Caco-2 (cell line): Measurements from ENCODE around the gene SLC2A4RG. TPM values are rescaled to one million over a fixed set of nuclear protein-coding genes. Genes with fewer than 3 reads are reported as not detected.
A peak's percentile ranks its signal among the peaks of the same experiment; 100 is the strongest.

Source experiments
- BruUV-seq: library from RNA; stranded (reverse); fragments of 400-500 nt; replicated peaks from 2 replicates; lab custom pipeline; 2021; lab: Mats Ljungman, UMichigan
- CTCF ChIA-PET: fragments of 300-600 bp; sonication (Branson Sonifier 250); formaldehyde crosslinking; loops from one replicate; lab custom pipeline; 2022; ENCODE audit warnings: antibody characterized with exemption; lab: Charles Lee
- POLR2A ChIA-PET: fragments of 300-600 bp; sonication (Branson Sonifier 250); formaldehyde crosslinking; loops from one replicate; lab custom pipeline; 2022; ENCODE audit warnings: antibody characterized with exemption; lab: Charles Lee
- DNase-seq, 2 experiments: peaks; one replicate each; pipeline versions ENCODE4 v3.0.0 to v3.0.0-alpha.2; 2020 to 2022
- H3K27me3 ChIP-seq: replicated peaks from 2 replicates; pipeline ENCODE4 v1.6.0; 2011; ENCODE audit warnings: low read length; ENCODE audit not compliant: control insufficient read depth, insufficient read depth
- H3K36me3 ChIP-seq: 2 replicates; pipeline ENCODE4 v1.5.1; 2011; ENCODE audit warnings: low read length; ENCODE audit not compliant: control insufficient read depth, insufficient read depth
- H3K4me1 ChIP-seq: fragments of 250-450 bp; sonication (Bioruptor Pico); 2 replicates; pipeline ENCODE4 v1.5.1; 2020; ENCODE audit warnings: mild to moderate bottlenecking
- H3K4me3 ChIP-seq: 2 replicates; pipeline ENCODE4 v1.5.1; 2011; ENCODE audit warnings: low read depth, mild to moderate bottlenecking, control low read depth, low read length
- H3K9me3 ChIP-seq: fragments of 250-450 bp; sonication (Bioruptor Pico); 2 replicates; pipeline ENCODE4 v1.5.1; 2020; ENCODE audit warnings: mild to moderate bottlenecking, moderate library complexity
- H3K27ac Mint-ChIP-seq: one replicate; pipeline ENCODE4 v1.8.0; 2022; ENCODE audit warnings: mixed read lengths; ENCODE audit not compliant: unreplicated experiment
- H3K27me3 Mint-ChIP-seq: one replicate; pipeline ENCODE4 v1.8.0; 2022; ENCODE audit warnings: mixed read lengths; ENCODE audit not compliant: insufficient read depth, unreplicated experiment
- H3K36me3 Mint-ChIP-seq: one replicate; pipeline ENCODE4 v1.8.0; 2022; ENCODE audit warnings: mild to moderate bottlenecking, mixed read lengths; ENCODE audit not compliant: insufficient read depth, unreplicated experiment
- H3K4me1 Mint-ChIP-seq: one replicate; pipeline ENCODE4 v1.8.0; 2022; ENCODE audit warnings: low read depth, mixed read lengths; ENCODE audit not compliant: unreplicated experiment
- H3K4me3 Mint-ChIP-seq: one replicate; pipeline ENCODE4 v1.8.0; 2022; ENCODE audit warnings: mild to moderate bottlenecking, moderate library complexity, mixed read lengths; ENCODE audit not compliant: unreplicated experiment
- H3K9me3 Mint-ChIP-seq: one replicate; pipeline ENCODE4 v1.8.0; 2022; ENCODE audit warnings: mixed read lengths; ENCODE audit not compliant: unreplicated experiment
- intact Hi-C: fragments of 100-400 bp; cut with micrococcal nuclease; formaldehyde crosslinking; loops from one replicate; pipeline ENCODE4 v1.10.0; 2022; ENCODE audit not compliant: unreplicated experiment
- total RNA-seq: library from RNA; stranded (reverse); gene quantifications from 2 replicates; pipeline ENCODE4 v1.2.3, GENCODE V29; 2022
- TF ChIP-seq, protein P1 (sequence below), 2 experiments: fragments of 200-600 bp in 1 of 2; IDR thresholded peaks; 1 replicate in 1 of 2; 2 replicates in 1 of 2; pipeline versions ENCODE4 v1.5.1 to v1.8.0; 2011 to 2022; ENCODE audit warnings: antibody characterized with exemption in 1 of 2, control low read depth in 1 of 2, inconsistent platforms in 1 of 2, low read depth in 1 of 2, low read length in 1 of 2, mild to moderate bottlenecking in 1 of 2, moderate library complexity in 1 of 2; ENCODE audit not compliant: insufficient read depth in 1 of 2, severe bottlenecking in 1 of 2, unreplicated experiment in 1 of 2

SLC2A4RG gene
- total RNA-seq, 1 experiment from 2014 or later, result 234 TPM

- TF ChIP-seq, protein P1, sequence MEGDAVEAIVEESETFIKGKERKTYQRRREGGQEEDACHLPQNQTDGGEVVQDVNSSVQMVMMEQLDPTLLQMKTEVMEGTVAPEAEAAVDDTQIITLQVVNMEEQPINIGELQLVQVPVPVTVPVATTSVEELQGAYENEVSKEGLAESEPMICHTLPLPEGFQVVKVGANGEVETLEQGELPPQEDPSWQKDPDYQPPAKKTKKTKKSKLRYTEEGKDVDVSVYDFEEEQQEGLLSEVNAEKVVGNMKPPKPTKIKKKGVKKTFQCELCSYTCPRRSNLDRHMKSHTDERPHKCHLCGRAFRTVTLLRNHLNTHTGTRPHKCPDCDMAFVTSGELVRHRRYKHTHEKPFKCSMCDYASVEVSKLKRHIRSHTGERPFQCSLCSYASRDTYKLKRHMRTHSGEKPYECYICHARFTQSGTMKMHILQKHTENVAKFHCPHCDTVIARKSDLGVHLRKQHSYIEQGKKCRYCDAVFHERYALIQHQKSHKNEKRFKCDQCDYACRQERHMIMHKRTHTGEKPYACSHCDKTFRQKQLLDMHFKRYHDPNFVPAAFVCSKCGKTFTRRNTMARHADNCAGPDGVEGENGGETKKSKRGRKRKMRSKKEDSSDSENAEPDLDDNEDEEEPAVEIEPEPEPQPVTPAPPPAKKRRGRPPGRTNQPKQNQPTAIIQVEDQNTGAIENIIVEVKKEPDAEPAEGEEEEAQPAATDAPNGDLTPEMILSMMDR (IDR thresholded peaks at IDR 0.05; ENCODE audit: insufficient read depth in 1 of 2, low read depth in 1 of 2, low read length in 1 of 2, severe bottlenecking in 1 of 2, unreplicated experiment in 1 of 2), result no peak
- intact Hi-C loops, result no loop called here
- Histone ChIP-seq H3K4me3 (no peak overlapping the region), H3K36me3 (no peaks in the 10 kb centered on the region; the same call in 1 of the 2 replicates), H3K27me3 (no peaks in the 10 kb centered on the region), H3K4me1 (peaks cover 26% of the 10 kb centered on the region), H3K9me3 (peaks cover 3% of the 10 kb centered on the region; the same call in 1 of the 2 replicates)
- POLR2A ChIA-PET, result interaction anchor here (1.7 kb wide), 1 partner anchor 13 kb away, joined by 7 read pairs; the partner anchor contains the start of genes ARFRP1 and ZGPAT
- Mint-ChIP-seq H3K4me1 (peaks cover 11% of the 10 kb centered on the region), H3K9me3 (no peaks in the 10 kb centered on the region), H3K27ac (peak overlapping the region; percentile 94), H3K36me3 (peaks cover 97% of the 10 kb centered on the region), H3K4me3 (peak overlapping the region; percentile 66), H3K27me3 (peaks cover 2% of the 10 kb centered on the region)
- DNase-seq, result peak; percentile 39 to 45
- CTCF ChIA-PET, result interaction anchor here (1.0 to 1.4 kb wide), 2 partner anchors 12 to 156 kb away, joined by 3 to 4 read pairs; partner anchors contain the start of genes ARFRP1 and ZGPAT
- BruUV-seq, result no TSS peak
Observed at GRCh38 chr20:63695424-63696305, 43.9 kb upstream of the SLC2A4RG start.

DNA sequence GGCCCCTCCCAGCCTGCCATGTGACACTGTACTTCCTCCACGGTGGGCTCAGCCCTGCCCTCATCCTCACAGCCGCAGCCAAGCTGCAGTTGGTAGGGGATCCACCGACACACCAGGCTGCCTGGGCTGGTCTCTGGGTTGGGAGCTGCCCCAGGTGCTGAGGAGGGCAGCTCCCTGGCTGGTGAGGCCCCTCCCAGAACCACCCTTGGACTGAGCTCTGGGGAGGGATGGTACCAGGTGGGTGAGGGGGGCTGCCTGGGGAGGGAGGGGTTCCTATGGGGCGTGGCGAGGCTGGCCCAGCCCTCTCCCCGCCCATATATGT lies 43.3 kb upstream of the SLC2A4RG start:
- no peak overlapping the region for H3K4me3 ChIP-seq
- Mint-ChIP-seq H3K27ac (peak overlapping the region; percentile 94), H3K4me1 (peaks cover 11% of the 10 kb centered on the region), H3K36me3 (peaks cover 100% of the 10 kb centered on the region), H3K9me3 (no peaks in the 10 kb centered on the region), H3K4me3 (peak overlapping the region; percentile 66), H3K27me3 (peaks cover 2% of the 10 kb centered on the region)
- ChIA-PET CTCF (interaction anchor here (1.0 to 1.4 kb wide), 2 partner anchors 12 to 157 kb away, joined by 3 to 4 read pairs; partner anchors contain the start of genes ARFRP1 and ZGPAT), POLR2A (interaction anchor here (1.7 kb wide), 1 partner anchor 12 kb away, joined by 7 read pairs; the partner anchor contains the start of genes ARFRP1 and ZGPAT)
- H3K27me3 ChIP-seq, result no peaks in the 10 kb centered on the region
- no peaks in the 10 kb centered on the region; the same call in 1 of the 2 replicates for H3K36me3 ChIP-seq
- TF ChIP-seq, protein P1 (IDR thresholded peaks at IDR 0.05; ENCODE audit: insufficient read depth in 1 of 2, low read depth in 1 of 2, low read length in 1 of 2, severe bottlenecking in 1 of 2, unreplicated experiment in 1 of 2), result no peak
- DNase-seq, result peak in 1 of 2 experiments; percentile 78
- H3K9me3 ChIP-seq, result peaks cover 3% of the 10 kb centered on the region; the same call in 1 of the 2 replicates
- BruUV-seq, result no TSS peak
- H3K4me1 ChIP-seq, result peaks cover 26% of the 10 kb centered on the region
- intact Hi-C loops, result no loop called here

- Mint-ChIP-seq H3K4me3 (peak within 1 kb of the TSS; percentile 66), H3K27ac (peak within 1 kb of the TSS; percentile 94), H3K9me3 (no peaks in the 10 kb centered on the region), H3K27me3 (peaks cover 2% of the 10 kb centered on the region), H3K4me1 (peaks cover 11% of the 10 kb centered on the region), H3K36me3 (peaks cover 100% of the 10 kb centered on the region)
- H3K27me3 ChIP-seq, result no peaks in the 10 kb centered on the region
- no TSS peak for BruUV-seq
- H3K9me3 ChIP-seq, result peaks cover 3% of the 10 kb centered on the region; the same call in 1 of the 2 replicates
- intact Hi-C loops, result no loop called here
- ChIA-PET POLR2A (interaction anchor here (0.6 to 1.7 kb wide), 2 partner anchors 12 to 159 kb away, joined by 3 to 7 read pairs; partner anchors contain the start of genes ARFRP1, PTK6 and ZGPAT), CTCF (interaction anchor here (1.4 kb wide), 1 partner anchor 157 kb away, joined by 4 read pairs; no protein-coding TSS in a partner anchor)
- H3K4me1 ChIP-seq, result peaks cover 26% of the 10 kb centered on the region
- TF ChIP-seq, protein P1 (IDR thresholded peaks at IDR 0.05; ENCODE audit: insufficient read depth in 1 of 2, low read depth in 1 of 2, low read length in 1 of 2, severe bottlenecking in 1 of 2, unreplicated experiment in 1 of 2), result no peak
- peak; percentile 62 to 63 for DNase-seq
- no peak within 1 kb of the TSS for H3K4me3 ChIP-seq
- H3K36me3 ChIP-seq, result no peaks in the 10 kb centered on the region; the same call in 1 of the 2 replicates
Observed at GRCh38 chr20:63696628-63697356, 42.8 kb upstream of the SLC2A4RG start, which contains the start of gene TNFRSF6B. Gene TNFRSF6B, plus strand, starts transcription at chr20:63696652. Its CDS starts 116 bp downstream, at chr20:63696768.
